ENCODE measurements around the gene RIT1. TPM values are rescaled to one million over a fixed set of nuclear protein-coding genes. Genes with fewer than 3 reads are reported as not detected.
A peak's percentile ranks its signal among the peaks of the same experiment; 100 is the strongest.
"Not testable (repeated sequence)": the region's sequence is repeated elsewhere in the genome, so short reads cannot be mapped to it uniquely, and the experiment has no call there.

The RIT1 gene
- total RNA-seq, 1 experiment from 2014 or later: 14.7 TPM

- no peaks in the 10 kb centered on the region for H3K27me3 ChIP-seq (ENCODE audit: low read length)
- H3K9ac ChIP-seq (ENCODE audit: low read length): no peak overlapping the region
- no peak overlapping the region for H3K4me3 ChIP-seq (ENCODE audit: low read length)
- POLR2A ChIA-PET (ENCODE audit: unreplicated experiment): no interaction called here
- no peaks in the 10 kb centered on the region for H3F3A ChIP-seq (ENCODE audit: low read length, unreplicated experiment)
- H2AFZ ChIP-seq (ENCODE audit: low read length): no peak overlapping the region
- ATAC-seq (no peak), DNase-seq (no peak)
- H3K4me2 ChIP-seq (ENCODE audit: low read length): no peak overlapping the region
- intact Hi-C loops (cut with micrococcal nuclease): no loop called here
- no peak for TF ChIP-seq EZH2 (IDR thresholded peaks at IDR 0.05; ENCODE audit: low read length, unreplicated experiment)
- peaks cover 50% of the 10 kb centered on the region for H3K36me3 ChIP-seq (ENCODE audit: low read depth, low read length)
- no peaks in the 10 kb centered on the region for H3K4me1 ChIP-seq (ENCODE audit: insufficient read depth, low read length)
- H3K79me2 ChIP-seq (ENCODE audit: low read length): no peaks in the 10 kb centered on the region
- BruUV-seq (replicated peaks): TSS peak; percentile 14
- H3K27ac ChIP-seq (ENCODE audit: low read length): no peak overlapping the region
- H3K9me2 ChIP-seq (replicated peaks; ENCODE audit: low read length): no peaks in the 10 kb centered on the region
- H4K20me1 ChIP-seq (ENCODE audit: low read length): no peaks in the 10 kb centered on the region
- CTCF ChIA-PET: no interaction called here
- no peaks in the 10 kb centered on the region for H3K9me3 ChIP-seq (ENCODE audit: low read length)
Measured at GRCh38 chr1:155899683-155900082, 11.5 kb downstream of the RIT1 start.

- Histone ChIP-seq H3K9me3 (ENCODE audit: low read length) (no peaks in the 10 kb centered on the region), H3K36me3 (ENCODE audit: low read depth, low read length) (peaks cover 42% of the 10 kb centered on the region), H3K9me2 (replicated peaks; ENCODE audit: low read length) (no peaks in the 10 kb centered on the region), H3K27me3 (ENCODE audit: low read length) (no peaks in the 10 kb centered on the region), H4K20me1 (ENCODE audit: low read length) (no peaks in the 10 kb centered on the region), H3K9ac (ENCODE audit: low read length) (no peak overlapping the region), H3F3A (ENCODE audit: low read length, unreplicated experiment) (peaks cover 4% of the 10 kb centered on the region), H3K27ac (ENCODE audit: low read length) (no peak overlapping the region), H3K79me2 (ENCODE audit: low read length) (no peaks in the 10 kb centered on the region), H3K4me2 (ENCODE audit: low read length) (no peak overlapping the region), H3K4me3 (ENCODE audit: low read length) (no peak overlapping the region), H2AFZ (ENCODE audit: low read length) (no peak overlapping the region), H3K4me1 (ENCODE audit: insufficient read depth, low read length) (peaks cover 5% of the 10 kb centered on the region)
- DNase-seq: no peak
- no peak for TF ChIP-seq EZH2 (IDR thresholded peaks at IDR 0.05; ENCODE audit: low read length, unreplicated experiment)
- TF ChIP-seq EZH2phosphoT487 (IDR thresholded peaks at IDR 0.05; ENCODE audit: borderline replicate concordance, low read length): no peak
- TF ChIP-seq CTCF (conservative IDR thresholded peaks at IDR 0.05; ENCODE audit: low read depth, low read length): no peak
- POLR2A ChIA-PET (ENCODE audit: unreplicated experiment): interaction anchor here (0.6 kb wide), 1 partner anchor 32 kb away, joined by 4 read pairs; no protein-coding TSS in a partner anchor
- no peak for ATAC-seq
- CTCF ChIA-PET: interaction anchor here (0.6 kb wide), 2 partner anchors 29 to 85 kb away, joined by 3 read pairs; no protein-coding TSS in a partner anchor
- no TSS peak for BruUV-seq (replicated peaks)
- intact Hi-C loops (cut with micrococcal nuclease): no loop called here
Measured at GRCh38 chr1:155898888-155899287, 12.3 kb downstream of the RIT1 start.

GRCh38 chr1:155897746-155898145 lies 13.4 kb downstream of the RIT1 start:
- TF ChIP-seq EZH2 (IDR thresholded peaks at IDR 0.05; ENCODE audit: low read length, unreplicated experiment) (no peak), EZH2phosphoT487 (IDR thresholded peaks at IDR 0.05; ENCODE audit: borderline replicate concordance, low read length) (no peak), CTCF (conservative IDR thresholded peaks at IDR 0.05; ENCODE audit: low read depth, low read length) (no peak)
- peaks cover 36% of the 10 kb centered on the region for H3K36me3 ChIP-seq (ENCODE audit: low read depth, low read length)
- H3K4me1 ChIP-seq (ENCODE audit: insufficient read depth, low read length): peaks cover 16% of the 10 kb centered on the region
- ChIA-PET CTCF (no interaction called here), POLR2A (ENCODE audit: unreplicated experiment) (interaction anchor here (0.7 kb wide), 1 partner anchor 134 kb away, joined by 42 read pairs; no protein-coding TSS in a partner anchor)
- H3K4me2 ChIP-seq (ENCODE audit: low read length): no peak overlapping the region
- no peak overlapping the region for H2AFZ ChIP-seq (ENCODE audit: low read length)
- H3F3A ChIP-seq (ENCODE audit: low read length, unreplicated experiment): peaks cover 15% of the 10 kb centered on the region
- no peak overlapping the region for H3K9ac ChIP-seq (ENCODE audit: low read length)
- no peaks in the 10 kb centered on the region for H3K79me2 ChIP-seq (ENCODE audit: low read length)
- H3K27me3 ChIP-seq (ENCODE audit: low read length): no peaks in the 10 kb centered on the region
- no TSS peak for BruUV-seq (replicated peaks)
- H3K4me3 ChIP-seq (ENCODE audit: low read length): no peak overlapping the region
- H4K20me1 ChIP-seq (ENCODE audit: low read length): no peaks in the 10 kb centered on the region
- H3K9me2 ChIP-seq (replicated peaks; ENCODE audit: low read length): no peaks in the 10 kb centered on the region
- ATAC-seq (no peak), DNase-seq (no peak)
- intact Hi-C loops (cut with micrococcal nuclease): no loop called here
- H3K27ac ChIP-seq (ENCODE audit: low read length): no peak overlapping the region
- no peaks in the 10 kb centered on the region for H3K9me3 ChIP-seq (ENCODE audit: low read length)

GRCh38 chr1:155896476-155896875 lies 14.7 kb downstream of the RIT1 start:
- H3K4me2 ChIP-seq (ENCODE audit: low read length); H3K27ac ChIP-seq (ENCODE audit: low read length); H3K4me3 ChIP-seq (ENCODE audit: low read length); H3K9me2 ChIP-seq (replicated peaks; ENCODE audit: low read length); BruUV-seq (replicated peaks); H3K9ac ChIP-seq (ENCODE audit: low read length); ATAC-seq; H4K20me1 ChIP-seq (ENCODE audit: low read length); intact Hi-C loops (cut with micrococcal nuclease); POLR2A ChIA-PET (ENCODE audit: unreplicated experiment); H3K9me3 ChIP-seq (ENCODE audit: low read length); H2AFZ ChIP-seq (ENCODE audit: low read length); H3K27me3 ChIP-seq (ENCODE audit: low read length); DNase-seq; CTCF ChIA-PET; H3K79me2 ChIP-seq (ENCODE audit: low read length): not testable (repeated sequence)
- Histone ChIP-seq H3K36me3 (ENCODE audit: low read depth, low read length) (peaks cover 34% of the 10 kb centered on the region), H3F3A (ENCODE audit: low read length, unreplicated experiment) (peaks cover 15% of the 10 kb centered on the region), H3K4me1 (ENCODE audit: insufficient read depth, low read length) (peaks cover 23% of the 10 kb centered on the region)

- H3K4me3 ChIP-seq (ENCODE audit: low read length); H3K79me2 ChIP-seq (ENCODE audit: low read length); ATAC-seq; H3K9me3 ChIP-seq (ENCODE audit: low read length); H3K9me2 ChIP-seq (replicated peaks; ENCODE audit: low read length); H3K27me3 ChIP-seq (ENCODE audit: low read length); CTCF ChIA-PET; H3K9ac ChIP-seq (ENCODE audit: low read length); H2AFZ ChIP-seq (ENCODE audit: low read length); H4K20me1 ChIP-seq (ENCODE audit: low read length); H3K27ac ChIP-seq (ENCODE audit: low read length); BruUV-seq (replicated peaks); H3K4me2 ChIP-seq (ENCODE audit: low read length); intact Hi-C loops (cut with micrococcal nuclease): not testable (repeated sequence)
- POLR2A ChIA-PET (ENCODE audit: unreplicated experiment): interaction anchor here (0.7 kb wide), 2 partner anchors 333 to 611 kb away, joined by 6 to 13 read pairs; partner anchors contain the start of gene ASH1L
- DNase-seq: peak; percentile 14
- Histone ChIP-seq H3F3A (ENCODE audit: low read length, unreplicated experiment) (peaks cover 15% of the 10 kb centered on the region), H3K36me3 (ENCODE audit: low read depth, low read length) (peaks cover 29% of the 10 kb centered on the region), H3K4me1 (ENCODE audit: insufficient read depth, low read length) (peaks cover 23% of the 10 kb centered on the region)
Measured at GRCh38 chr1:155895617-155896016, 15.5 kb downstream of the RIT1 start.
